HL-60 (cell line): ENCODE data around the gene PTPRO.

Source experiments
- CTCF ChIP-seq: IDR thresholded peaks from one replicate; pipeline ENCODE4 v1.5.1; 2011; ENCODE audit warnings: low read length, control low read depth, inconsistent platforms; ENCODE audit not compliant: insufficient read depth
- POLR2AphosphoS5 ChIP-seq: IDR thresholded peaks from 2 replicates; pipeline ENCODE4 v1.6.1; 2012; ENCODE audit warnings: low read depth

GRCh38 chr12:15393995-15394394 is 71.7 kb downstream of the PTPRO start:
- no peak for TF ChIP-seq CTCF
- no peak for TF ChIP-seq POLR2AphosphoS5
